ENCODE measurements around the gene CBX6.

Gene CBX6

GRCh38 chr22:38837414-38837928 is 34.5 kb downstream of the CBX6 start:
- DNase-seq: no peak

- no peak for DNase-seq
These were observed 36.1 kb downstream of the CBX6 start for GRCh38 chr22:38835888-38836301.

GRCh38 chr22:38834991-38835390 is 37.0 kb downstream of the CBX6 start:
- no peak for DNase-seq

- DNase-seq: no peak
These were observed 37.6 kb downstream of the CBX6 start for GRCh38 chr22:38834215-38834953.

GRCh38 chr22:38833061-38833460 is 39.0 kb downstream of the CBX6 start:
- no peak for DNase-seq

GRCh38 chr22:38832005-38832978 is 39.7 kb downstream of the CBX6 start:
- DNase-seq: no peak

- DNase-seq: no peak
These were observed 40.7 kb downstream of the CBX6 start for GRCh38 chr22:38831166-38831945.

GRCh38 chr22:38830845-38831108 is 41.2 kb downstream of the CBX6 start:
- no peak for DNase-seq

GRCh38 chr22:38830026-38830844 is 41.8 kb downstream of the CBX6 start:
- DNase-seq: no peak

GRCh38 chr22:38829485-38829884 is 42.5 kb downstream of the CBX6 start:
- no peak for DNase-seq

GRCh38 chr22:38828616-38829205 is 43.3 kb downstream of the CBX6 start:
- DNase-seq: no peak

GRCh38 chr22:38828191-38828590 is 43.8 kb downstream of the CBX6 start:
- DNase-seq: no peak

- no peak for DNase-seq
These were observed 44.5 kb downstream of the CBX6 start for GRCh38 chr22:38827510-38827909.

GRCh38 chr22:38826801-38827200 is 45.2 kb downstream of the CBX6 start:
- no peak for DNase-seq

GRCh38 chr22:38826386-38826785 is 45.6 kb downstream of the CBX6 start:
- no peak for DNase-seq

GRCh38 chr22:38824585-38824984 is 47.4 kb downstream of the CBX6 start:
- no peak for DNase-seq

- DNase-seq: no peak
These were observed 48.4 kb downstream of the CBX6 start for GRCh38 chr22:38823637-38824036.

GRCh38 chr22:38823076-38823475 is 48.9 kb downstream of the CBX6 start:
- no peak for DNase-seq

GRCh38 chr22:38820020-38820419 is 52.0 kb downstream of the CBX6 start:
- no peak for DNase-seq

- DNase-seq: no peak
These were observed 52.6 kb downstream of the CBX6 start for GRCh38 chr22:38819387-38819940.

GRCh38 chr22:38817196-38817595 is 54.8 kb downstream of the CBX6 start:
- no peak for DNase-seq

GRCh38 chr22:38815842-38816241 is 56.2 kb downstream of the CBX6 start:
- DNase-seq: no peak

Measured in SHP77 treated with DMSO at 0.1 percent for 48 hours (cell line).